Ishikawa (cell line): ENCODE data around the gene ARFGEF3.

ENCODE experiments used
- CEBPB ChIP-seq: IDR thresholded peaks from 2 replicates; pipeline ENCODE4 v1.6.1; 2012
- CREB1 ChIP-seq: IDR thresholded peaks from 2 replicates; pipeline ENCODE4 v1.6.1; 2012; ENCODE audit warnings: low read depth
- EGR1 ChIP-seq: IDR thresholded peaks from 2 replicates; pipeline ENCODE4 v1.6.1; 2012
- EP300 ChIP-seq: IDR thresholded peaks from 2 replicates; pipeline ENCODE4 v1.6.1; 2012; ENCODE audit warnings: borderline replicate concordance
- FOXM1 ChIP-seq: IDR thresholded peaks from 2 replicates; pipeline ENCODE4 v1.6.1; 2012; ENCODE audit warnings: low read depth, borderline replicate concordance
- NFIC ChIP-seq: IDR thresholded peaks from 2 replicates; pipeline ENCODE4 v1.6.1; 2012
- RAD21 ChIP-seq: IDR thresholded peaks from 2 replicates; pipeline ENCODE4 v1.6.1; 2012; ENCODE audit warnings: low read depth
- TAF1 ChIP-seq: IDR thresholded peaks from 2 replicates; pipeline ENCODE4 v1.6.1; 2012; ENCODE audit warnings: low read depth, mild to moderate bottlenecking
- TCF12 ChIP-seq: IDR thresholded peaks from 2 replicates; pipeline ENCODE4 v1.6.1; 2012; ENCODE audit warnings: low read depth
- TEAD4 ChIP-seq: IDR thresholded peaks from 2 replicates; pipeline ENCODE4 v1.6.1; 2012
- USF1 ChIP-seq: IDR thresholded peaks from 2 replicates; pipeline ENCODE4 v1.6.1; 2012
- YY1 ChIP-seq: IDR thresholded peaks from 2 replicates; pipeline ENCODE4 v1.6.1; 2012; ENCODE audit warnings: low read depth
- ZBTB7A ChIP-seq: IDR thresholded peaks from 2 replicates; pipeline ENCODE4 v1.6.1; 2012; ENCODE audit warnings: low read depth
- TF ChIP-seq, protein P1 (sequence below): IDR thresholded peaks from 2 replicates; pipeline ENCODE4 v1.6.1; 2012
- TF ChIP-seq, protein P2 (sequence below): IDR thresholded peaks from 2 replicates; pipeline ENCODE4 v1.6.1; 2012; ENCODE audit warnings: low read depth, mild to moderate bottlenecking

The ARFGEF3 gene

DNA sequence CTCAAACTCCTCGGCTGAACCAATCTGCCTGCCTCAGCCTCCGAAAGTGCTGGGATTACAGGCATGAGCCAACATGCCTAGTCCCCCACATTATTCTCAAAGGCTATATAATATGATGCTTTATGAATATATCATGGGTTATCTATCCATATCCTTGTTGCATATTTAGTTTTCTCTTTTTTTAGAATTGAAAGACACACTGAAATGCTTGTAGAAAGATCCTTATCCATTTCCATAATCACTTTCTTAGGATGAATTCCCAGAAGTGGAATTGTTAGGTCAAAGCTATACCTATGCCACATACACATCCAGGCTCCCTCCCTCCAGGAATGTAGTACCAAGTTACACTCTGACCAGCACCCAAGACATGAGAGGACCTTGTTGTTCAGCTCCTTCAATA is 2.5 kb upstream of the ARFGEF3 start:
- TF ChIP-seq ZBTB7A (no peak), EGR1 (no peak), FOXM1 (no peak), TCF12 (no peak), TEAD4 (no peak), RAD21 (no peak), EP300 (no peak), NFIC (no peak), USF1 (no peak), YY1 (no peak), CEBPB (no peak), CREB1 (no peak), TAF1 (no peak)
- TF ChIP-seq, protein P1, sequence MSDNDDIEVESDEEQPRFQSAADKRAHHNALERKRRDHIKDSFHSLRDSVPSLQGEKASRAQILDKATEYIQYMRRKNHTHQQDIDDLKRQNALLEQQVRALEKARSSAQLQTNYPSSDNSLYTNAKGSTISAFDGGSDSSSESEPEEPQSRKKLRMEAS, result no peak
- TF ChIP-seq, protein P2, sequence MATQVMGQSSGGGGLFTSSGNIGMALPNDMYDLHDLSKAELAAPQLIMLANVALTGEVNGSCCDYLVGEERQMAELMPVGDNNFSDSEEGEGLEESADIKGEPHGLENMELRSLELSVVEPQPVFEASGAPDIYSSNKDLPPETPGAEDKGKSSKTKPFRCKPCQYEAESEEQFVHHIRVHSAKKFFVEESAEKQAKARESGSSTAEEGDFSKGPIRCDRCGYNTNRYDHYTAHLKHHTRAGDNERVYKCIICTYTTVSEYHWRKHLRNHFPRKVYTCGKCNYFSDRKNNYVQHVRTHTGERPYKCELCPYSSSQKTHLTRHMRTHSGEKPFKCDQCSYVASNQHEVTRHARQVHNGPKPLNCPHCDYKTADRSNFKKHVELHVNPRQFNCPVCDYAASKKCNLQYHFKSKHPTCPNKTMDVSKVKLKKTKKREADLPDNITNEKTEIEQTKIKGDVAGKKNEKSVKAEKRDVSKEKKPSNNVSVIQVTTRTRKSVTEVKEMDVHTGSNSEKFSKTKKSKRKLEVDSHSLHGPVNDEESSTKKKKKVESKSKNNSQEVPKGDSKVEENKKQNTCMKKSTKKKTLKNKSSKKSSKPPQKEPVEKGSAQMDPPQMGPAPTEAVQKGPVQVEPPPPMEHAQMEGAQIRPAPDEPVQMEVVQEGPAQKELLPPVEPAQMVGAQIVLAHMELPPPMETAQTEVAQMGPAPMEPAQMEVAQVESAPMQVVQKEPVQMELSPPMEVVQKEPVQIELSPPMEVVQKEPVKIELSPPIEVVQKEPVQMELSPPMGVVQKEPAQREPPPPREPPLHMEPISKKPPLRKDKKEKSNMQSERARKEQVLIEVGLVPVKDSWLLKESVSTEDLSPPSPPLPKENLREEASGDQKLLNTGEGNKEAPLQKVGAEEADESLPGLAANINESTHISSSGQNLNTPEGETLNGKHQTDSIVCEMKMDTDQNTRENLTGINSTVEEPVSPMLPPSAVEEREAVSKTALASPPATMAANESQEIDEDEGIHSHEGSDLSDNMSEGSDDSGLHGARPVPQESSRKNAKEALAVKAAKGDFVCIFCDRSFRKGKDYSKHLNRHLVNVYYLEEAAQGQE, result no peak

DNA sequence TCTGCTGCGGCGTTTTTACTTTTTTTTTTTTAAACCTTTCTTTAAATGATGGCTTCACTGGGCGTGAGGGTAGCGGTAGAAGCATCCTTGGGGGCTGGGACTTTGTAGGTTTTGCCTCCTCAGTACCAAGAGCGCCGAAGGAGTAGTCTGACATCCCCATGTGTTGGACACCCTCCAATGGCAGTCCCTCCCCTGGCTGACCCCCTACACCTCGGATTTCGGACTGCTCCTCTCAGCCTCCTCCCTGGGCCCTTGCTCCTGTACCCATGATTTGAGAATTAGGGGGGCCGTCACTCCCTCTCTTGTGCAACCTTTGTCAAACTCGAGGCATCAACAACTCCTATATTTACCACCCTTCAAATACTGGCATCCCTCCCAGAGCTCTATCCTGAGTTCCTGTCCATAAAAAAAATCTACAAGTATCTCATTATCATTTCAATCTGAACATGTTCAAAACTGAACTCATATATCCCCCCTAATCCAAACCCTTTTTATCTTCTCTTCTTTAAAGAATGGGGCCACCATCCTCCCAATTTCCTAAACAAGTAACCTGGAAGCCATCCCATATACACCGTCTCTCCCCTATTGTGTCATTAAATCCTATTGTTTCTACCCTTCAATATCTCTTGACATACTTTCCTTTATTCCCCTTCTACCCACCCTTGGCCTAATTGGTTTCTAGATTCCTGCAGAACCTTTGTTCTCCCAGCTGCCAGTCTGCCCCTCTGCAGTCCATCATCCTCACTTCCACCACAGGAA is 1.2 kb upstream of the ARFGEF3 start:
- TF ChIP-seq FOXM1 (no peak), YY1 (no peak), ZBTB7A (no peak), EGR1 (no peak), NFIC (no peak), CREB1 (no peak), TEAD4 (no peak), TCF12 (no peak), CEBPB (no peak)

- TF ChIP-seq USF1, result no peak
- no peak for TF ChIP-seq CREB1
- no peak for TF ChIP-seq EGR1
- TF ChIP-seq FOXM1, result no peak
- no peak for TF ChIP-seq NFIC
- TF ChIP-seq ZBTB7A, result no peak
- TF ChIP-seq EP300, result no peak
- TF ChIP-seq RAD21, result no peak
- TF ChIP-seq, protein P2, result no peak
- TF ChIP-seq CEBPB, result no peak
- no peak for TF ChIP-seq TCF12
- TF ChIP-seq, protein P1, result no peak
- TF ChIP-seq YY1, result no peak
Measured at GRCh38 chr6:138161088-138161337, 726 bp upstream of the ARFGEF3 start.

DNA sequence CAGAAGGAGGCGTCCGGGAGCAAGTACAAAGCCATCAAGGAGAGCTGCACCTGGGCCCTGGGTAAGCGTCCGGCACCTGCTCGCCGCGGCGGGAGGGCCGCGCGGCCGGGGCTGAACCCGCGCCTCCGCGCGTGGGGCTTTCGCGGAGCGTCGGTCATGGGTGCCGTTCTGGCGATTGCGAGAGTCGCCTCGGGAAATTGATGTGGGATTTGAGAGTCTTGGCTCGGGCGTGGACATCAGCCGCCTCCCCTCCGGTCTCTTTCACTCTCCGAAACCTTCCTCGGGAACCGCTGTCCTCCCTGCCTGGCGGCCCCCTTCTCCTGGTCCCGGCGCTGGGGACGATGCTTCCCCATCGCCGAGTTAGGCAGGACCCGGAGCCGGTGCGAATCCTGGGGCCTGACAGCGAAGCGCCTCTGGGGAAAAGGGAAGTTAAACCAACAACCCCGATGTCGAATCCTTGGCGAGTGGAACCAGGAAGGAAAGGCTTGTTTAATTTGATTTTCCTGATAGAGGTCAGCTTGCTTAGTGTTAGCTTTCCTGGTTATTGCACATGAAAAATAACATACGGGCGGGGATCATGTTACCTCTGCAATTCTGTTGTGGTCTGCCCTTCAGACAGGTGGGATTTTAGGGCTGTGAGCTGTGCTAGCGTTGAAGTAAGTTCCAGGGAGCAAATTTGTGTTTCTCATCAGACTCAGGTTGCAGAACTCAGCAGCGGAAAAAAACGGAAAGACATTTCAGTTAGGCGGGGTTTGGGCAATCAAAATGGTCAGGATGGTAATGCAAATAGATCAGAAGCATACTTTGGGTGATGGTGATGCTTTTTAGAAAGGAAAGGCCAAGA is 594 bp downstream of the ARFGEF3 start:
- TF ChIP-seq ZBTB7A (peak; percentile 35; the same call in 1 of the 2 replicates), FOXM1 (no peak)

- TF ChIP-seq, protein P1, result no peak
- no peak for TF ChIP-seq NFIC
- TF ChIP-seq CEBPB, result no peak
- no peak for TF ChIP-seq FOXM1
- no peak for TF ChIP-seq TAF1
- TF ChIP-seq TEAD4, result no peak
- no peak for TF ChIP-seq RAD21
- no peak for TF ChIP-seq ZBTB7A
- no peak for TF ChIP-seq USF1
- no peak for TF ChIP-seq CREB1
- TF ChIP-seq EGR1, result no peak
Measured at GRCh38 chr6:138162955-138163575, 1.3 kb downstream of the ARFGEF3 start.
